Keratinocyte (primary cell): ENCODE measurements around the gene CCR8. TPM values are rescaled to one million over a fixed set of nuclear protein-coding genes. Genes with fewer than 3 reads are reported as not detected.

Source experiments
- DNase-seq: peaks from one replicate; pipeline ENCODE4 v3.0.0-alpha.2; 2011; ENCODE audit warnings: low read depth, missing footprints, low spot score
- FAIRE-seq: peaks from 2 replicates; lab custom pipeline; 2011; peaks lifted over from hg19 to GRCh38; lab: Jason Lieb, UNC
- H2AFZ ChIP-seq: 2 replicates; pipeline ENCODE4 v1.6.0; 2012; ENCODE audit warnings: low read length, control low read depth, inconsistent platforms; ENCODE audit not compliant: control insufficient read depth
- H3K27ac ChIP-seq: 2 replicates; pipeline ENCODE4 v1.5.1; 2011; ENCODE audit warnings: low read length; ENCODE audit not compliant: control insufficient read depth, insufficient read depth
- H3K27me3 ChIP-seq: 3 replicates; pipeline ENCODE4 v1.6.0; 2011; ENCODE audit warnings: low read length; ENCODE audit not compliant: control insufficient read depth, insufficient read depth; ENCODE audit errors: extremely low read depth
- H3K36me3 ChIP-seq, 2 experiments: 2 replicates in 1 of 2; 3 replicates in 1 of 2; pipeline ENCODE4 v1.5.1; 2011; ENCODE audit warnings: low read length in 2 of 2, mild to moderate bottlenecking in 1 of 2; ENCODE audit not compliant: control insufficient read depth in 2 of 2, insufficient read depth in 2 of 2; ENCODE audit errors: extremely low read depth in 1 of 2
- H3K4me1 ChIP-seq: 3 replicates; pipeline ENCODE4 v1.5.1; 2011; ENCODE audit warnings: low read length; ENCODE audit not compliant: control insufficient read depth, insufficient read depth; ENCODE audit errors: extremely low read depth
- H3K4me2 ChIP-seq: 3 replicates; pipeline ENCODE4 v1.6.0; 2011; ENCODE audit warnings: low read depth, low read length; ENCODE audit not compliant: control insufficient read depth, insufficient read depth; ENCODE audit errors: extremely low read depth
- H3K4me3 ChIP-seq, 3 experiments: fragments of 200-600 bp in 1 of 3; sonication (generic) in 1 of 3; 2 replicates in 2 of 3; 3 replicates in 1 of 3; pipeline ENCODE4 v1.5.1; 2011 to 2016; ENCODE audit warnings: low read length in 3 of 3, mild to moderate bottlenecking in 3 of 3, control low read depth in 2 of 3, inconsistent platforms in 1 of 3, low read depth in 1 of 3, mixed read lengths in 1 of 3, mixed run types in 1 of 3, moderate library complexity in 1 of 3; ENCODE audit not compliant: control insufficient read depth in 2 of 3, insufficient read depth in 2 of 3; ENCODE audit errors: extremely low read depth in 1 of 3
- H3K79me2 ChIP-seq: 2 replicates; pipeline ENCODE4 v1.6.0; 2012; ENCODE audit warnings: low read length; ENCODE audit not compliant: control insufficient read depth, insufficient read depth
- H3K9ac ChIP-seq: 3 replicates; pipeline ENCODE4 v1.6.0; 2011; ENCODE audit warnings: low read length; ENCODE audit not compliant: control insufficient read depth, insufficient read depth; ENCODE audit errors: extremely low read depth
- H3K9me1 ChIP-seq: 3 replicates; pipeline ENCODE4 v1.6.0; 2011; ENCODE audit warnings: low read length; ENCODE audit not compliant: control insufficient read depth, insufficient read depth; ENCODE audit errors: extremely low read depth
- H3K9me3 ChIP-seq: 2 replicates; pipeline ENCODE4 v1.5.1; 2012; ENCODE audit warnings: low read depth, low read length; ENCODE audit not compliant: control insufficient read depth
- H4K20me1 ChIP-seq: 3 replicates; pipeline ENCODE4 v1.6.0; 2011; ENCODE audit warnings: low read length; ENCODE audit not compliant: control insufficient read depth, insufficient read depth; ENCODE audit errors: extremely low read depth
- CTCF ChIP-seq, 3 experiments: IDR thresholded peaks in 1 of 3; conservative IDR thresholded peaks in 1 of 3; optimal IDR thresholded peaks in 1 of 3; 2 replicates in 2 of 3; 3 replicates in 1 of 3; pipeline versions ENCODE3 to v1.5.1; 2011; ENCODE audit warnings: low read length in 3 of 3, mild to moderate bottlenecking in 3 of 3, moderate library complexity in 2 of 3, control low read depth in 1 of 3, inconsistent platforms in 1 of 3; ENCODE audit not compliant: insufficient read depth in 2 of 3; ENCODE audit errors: extremely low read depth in 1 of 3
- EZH2 ChIP-seq: IDR thresholded peaks from one replicate; pipeline ENCODE4 v1.6.1; 2012; ENCODE audit warnings: inconsistent platforms, mild to moderate bottlenecking, low read length, moderate library complexity
- dilution Hi-C: fragments of 300-500 bp; cut with MboI; formaldehyde crosslinking; loops from one replicate; pipeline ENCODE4 v1.7.0; 2020; ENCODE audit warnings: low sequenced_read_pairs; ENCODE audit not compliant: extremely low pct_ligation_motif_present
- polyA plus RNA-seq, 5 experiments: library from polyadenylated mRNA; depleted of rRNA in 3 of 5; stranded (reverse) in 3 of 5; stranded (forward) in 1 of 5; unstranded in 1 of 5; fragments of >200 nt; gene quantifications; 1 replicate in 1 of 5; 2 replicates in 3 of 5; 3 replicates in 1 of 5; pipeline versions ENCODE4 v1.2.1 to v1.2.3, GENCODE V29; 2011 to 2012; ENCODE audit warnings: missing spikeins in 2 of 5, low read depth in 1 of 5, low replicate concordance in 1 of 5

Gene CCR8
- polyA plus RNA-seq, 1 donor (not counting 4 experiments of a cell fraction or from before 2014, with no cell fraction given) = not detected

GRCh38 chr3:39282057-39282456, 47.5 kb upstream of the CCR8 start:
- Histone ChIP-seq H4K20me1 (no peaks in the 10 kb centered on the region), H3K4me1 (no peaks in the 10 kb centered on the region), H3K9me1 (no peaks in the 10 kb centered on the region), H3K27ac (no peak overlapping the region), H3K27me3 (no peaks in the 10 kb centered on the region), H3K9ac (no peak overlapping the region), H3K4me3 (no peak overlapping the region), H3K4me2 (no peak overlapping the region), H2AFZ (no peak overlapping the region), H3K36me3 (no peaks in the 10 kb centered on the region), H3K79me2 (no peaks in the 10 kb centered on the region), H3K9me3 (no peaks in the 10 kb centered on the region)
- dilution Hi-C loops = no loop called here
- no peak for TF ChIP-seq EZH2
- TF ChIP-seq CTCF (optimal IDR thresholded peaks at IDR 0.05 in 1 of 3, IDR thresholded peaks at IDR 0.05 in 1 of 3, conservative IDR thresholded peaks at IDR 0.05 in 1 of 3; ENCODE audit: extremely low read depth in 1 of 3, insufficient read depth in 2 of 3, low read length in 3 of 3) = no peak
- FAIRE-seq (no peak), DNase-seq (no peak)

- Histone ChIP-seq H3K4me3 (no peak overlapping the region), H3K9me1 (no peaks in the 10 kb centered on the region), H3K27me3 (no peaks in the 10 kb centered on the region), H3K36me3 (no peaks in the 10 kb centered on the region), H2AFZ (no peak overlapping the region), H4K20me1 (no peaks in the 10 kb centered on the region), H3K27ac (no peak overlapping the region), H3K9ac (no peak overlapping the region), H3K9me3 (no peaks in the 10 kb centered on the region), H3K79me2 (no peaks in the 10 kb centered on the region), H3K4me1 (no peaks in the 10 kb centered on the region), H3K4me2 (no peak overlapping the region)
- no peak for DNase-seq
- FAIRE-seq = no peak
- dilution Hi-C loops = no loop called here
- TF ChIP-seq EZH2 (no peak), CTCF (optimal IDR thresholded peaks at IDR 0.05 in 1 of 3, IDR thresholded peaks at IDR 0.05 in 1 of 3, conservative IDR thresholded peaks at IDR 0.05 in 1 of 3; ENCODE audit: extremely low read depth in 1 of 3, insufficient read depth in 2 of 3, low read length in 3 of 3) (no peak)
These were observed 45.0 kb upstream of the CCR8 start for GRCh38 chr3:39284457-39284881.
